Measurements from ENCODE around the gene EYA3.

The EYA3 gene

GRCh38 chr1:28123461-28123961 is 35.1 kb upstream of the EYA3 start:
- H3K4me3 ChIP-seq (ENCODE audit: low read length) = no peak overlapping the region
- TF ChIP-seq CTCF (IDR thresholded peaks at IDR 0.05; ENCODE audit: insufficient read depth, low read depth, low read length, missing control alignments) = no peak
- peak; percentile 89 for DNase-seq (ENCODE audit: low read depth)

GRCh38 chr1:28122183-28122582 is 33.8 kb upstream of the EYA3 start:
- TF ChIP-seq CTCF (IDR thresholded peaks at IDR 0.05; ENCODE audit: insufficient read depth, low read depth, low read length, missing control alignments) = no peak
- no peak overlapping the region for H3K4me3 ChIP-seq (ENCODE audit: low read length)
- no peak for DNase-seq (ENCODE audit: low read depth)

DNA sequence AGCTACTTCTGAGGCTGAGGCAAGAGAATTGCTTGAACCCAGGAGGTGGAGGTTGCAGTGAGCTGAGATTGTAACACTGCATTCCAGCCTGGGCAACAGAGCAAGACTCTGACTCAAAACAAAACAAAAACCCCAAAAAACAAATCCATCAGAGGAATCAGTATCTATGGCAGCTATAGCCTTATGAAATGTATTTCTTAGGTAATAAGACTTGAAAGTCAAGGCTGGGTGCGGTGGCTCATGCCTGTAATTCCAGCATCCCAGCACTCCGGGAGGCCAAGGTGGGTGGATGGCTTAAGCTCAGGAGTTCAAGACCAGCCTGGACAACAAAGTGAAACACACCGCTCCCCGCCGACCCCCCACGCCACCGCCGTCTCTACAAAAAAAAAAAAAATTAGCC is 31.1 kb upstream of the EYA3 start:
- H3K4me3 ChIP-seq (ENCODE audit: low read length) = no peak overlapping the region
- TF ChIP-seq CTCF (IDR thresholded peaks at IDR 0.05; ENCODE audit: insufficient read depth, low read depth, low read length, missing control alignments) = no peak
- no peak for DNase-seq (ENCODE audit: low read depth)

GRCh38 chr1:28118640-28119307 is 30.4 kb upstream of the EYA3 start:
- no peak for DNase-seq (ENCODE audit: low read depth)
- no peak for TF ChIP-seq CTCF (IDR thresholded peaks at IDR 0.05; ENCODE audit: insufficient read depth, low read depth, low read length, missing control alignments)

GRCh38 chr1:28115267-28115666 is 26.9 kb upstream of the EYA3 start:
- no peak for TF ChIP-seq CTCF (IDR thresholded peaks at IDR 0.05; ENCODE audit: insufficient read depth, low read depth, low read length, missing control alignments)
- no peak overlapping the region for H3K4me3 ChIP-seq (ENCODE audit: low read length)
- no peak for DNase-seq (ENCODE audit: low read depth)

More at GRCh38 chr1:28118640-28119307, 30.4 kb upstream of the EYA3 start:
- H3K4me3 ChIP-seq (ENCODE audit: low read length) = no peak overlapping the region

- H3K4me3 ChIP-seq (ENCODE audit: low read length) = no peak overlapping the region
- no peak for TF ChIP-seq CTCF (IDR thresholded peaks at IDR 0.05; ENCODE audit: insufficient read depth, low read depth, low read length, missing control alignments)
- no peak for DNase-seq (ENCODE audit: low read depth)
Measured at GRCh38 chr1:28114844-28115243, 26.4 kb upstream of the EYA3 start.

GRCh38 chr1:28113242-28113572 is 24.8 kb upstream of the EYA3 start:
- no peak overlapping the region for H3K4me3 ChIP-seq (ENCODE audit: low read length)
- TF ChIP-seq CTCF (IDR thresholded peaks at IDR 0.05; ENCODE audit: insufficient read depth, low read depth, low read length, missing control alignments) = no peak
- DNase-seq (ENCODE audit: low read depth) = no peak

Measured in epithelial cell of esophagus (primary cell).